Calu3 (cell line): ENCODE results near the gene CIPC. TPM values are rescaled to one million over a fixed set of nuclear protein-coding genes. Genes with fewer than 3 reads are reported as not detected.

Experiments
- Bru-seq: library from RNA; stranded (reverse); fragments of 400-500 nt; gene quantifications from one replicate; lab custom pipeline; 2021; lab: Mats Ljungman, UMichigan
- BruChase-seq, 2 experiments: library from RNA; stranded (reverse); fragments of 400-500 nt; gene quantifications; one replicate each; lab custom pipeline; 2021; lab: Mats Ljungman, UMichigan
- BruUV-seq: library from RNA; stranded (reverse); fragments of 400-500 nt; replicated peaks from 2 replicates; lab custom pipeline; 2021; lab: Mats Ljungman, UMichigan
- CTCF ChIA-PET: fragments of 300-600 bp; sonication (Branson Sonifier 250); formaldehyde crosslinking; loops from one replicate; lab custom pipeline; 2022; ENCODE audit warnings: antibody characterized with exemption; lab: Charles Lee
- DNase-seq: peaks from one replicate; pipeline ENCODE4 v3.0.0; 2022
- H3K27ac Mint-ChIP-seq: one replicate; pipeline ENCODE4 v1.8.0; 2022; ENCODE audit warnings: mixed read lengths; ENCODE audit not compliant: unreplicated experiment
- H3K27me3 Mint-ChIP-seq: one replicate; pipeline ENCODE4 v1.8.0; 2022; ENCODE audit warnings: mixed read lengths; ENCODE audit not compliant: unreplicated experiment
- H3K36me3 Mint-ChIP-seq: one replicate; pipeline ENCODE4 v1.8.0; 2022; ENCODE audit warnings: mild to moderate bottlenecking, moderate library complexity, mixed read lengths; ENCODE audit not compliant: insufficient read depth, unreplicated experiment
- H3K4me1 Mint-ChIP-seq: one replicate; pipeline ENCODE4 v1.8.0; 2022; ENCODE audit warnings: mild to moderate bottlenecking, low read depth, mixed read lengths; ENCODE audit not compliant: unreplicated experiment
- H3K4me3 Mint-ChIP-seq: one replicate; pipeline ENCODE4 v1.8.0; 2022; ENCODE audit warnings: mild to moderate bottlenecking, low read depth, moderate library complexity, mixed read lengths; ENCODE audit not compliant: unreplicated experiment
- H3K9me3 Mint-ChIP-seq: one replicate; pipeline ENCODE4 v1.8.0; 2022; ENCODE audit warnings: low read depth, mixed read lengths; ENCODE audit not compliant: unreplicated experiment
- CTCF ChIP-seq: fragments of 200-600 bp; IDR thresholded peaks from one replicate; pipeline ENCODE4 v1.8.0; 2022; ENCODE audit warnings: antibody characterized with exemption; ENCODE audit not compliant: unreplicated experiment
- intact Hi-C: fragments of 100-400 bp; cut with micrococcal nuclease; formaldehyde crosslinking; loops from one replicate; pipeline ENCODE4 v1.10.0; 2022; ENCODE audit not compliant: unreplicated experiment
- long read RNA-seq: library from polyadenylated mRNA; stranded (forward); transcript quantifications from one replicate; pipeline ENCODE4 v2.0.0, GENCODE V29; 2022
- total RNA-seq: library from RNA; stranded (reverse); gene quantifications from 2 replicates; pipeline ENCODE4 v1.2.3, GENCODE V29; 2022

Gene CIPC, protein sequence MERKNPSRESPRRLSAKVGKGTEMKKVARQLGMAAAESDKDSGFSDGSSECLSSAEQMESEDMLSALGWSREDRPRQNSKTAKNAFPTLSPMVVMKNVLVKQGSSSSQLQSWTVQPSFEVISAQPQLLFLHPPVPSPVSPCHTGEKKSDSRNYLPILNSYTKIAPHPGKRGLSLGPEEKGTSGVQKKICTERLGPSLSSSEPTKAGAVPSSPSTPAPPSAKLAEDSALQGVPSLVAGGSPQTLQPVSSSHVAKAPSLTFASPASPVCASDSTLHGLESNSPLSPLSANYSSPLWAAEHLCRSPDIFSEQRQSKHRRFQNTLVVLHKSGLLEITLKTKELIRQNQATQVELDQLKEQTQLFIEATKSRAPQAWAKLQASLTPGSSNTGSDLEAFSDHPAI
- 16.5 and 18.9 TPM in 2 replicates for total RNA-seq
- percentile 73 among the genes with signal in this experiment for Bru-seq, nascent RNA
- BruChase-seq, experiment 1, labeled RNA remaining after a 6-hour chase, result percentile 89 among the genes with signal in this experiment
- BruChase-seq, experiment 2, labeled RNA remaining after a 2-hour chase, result percentile 95 among the genes with signal in this experiment
- long read RNA-seq, full-length matches to known transcripts, result 7 of 12 reads
- long read RNA-seq, partial matches to known transcripts, result 5 of 12 reads
- long read RNA-seq, other reads (novel, unspliced or antisense), result 0 of 12 reads

DNA sequence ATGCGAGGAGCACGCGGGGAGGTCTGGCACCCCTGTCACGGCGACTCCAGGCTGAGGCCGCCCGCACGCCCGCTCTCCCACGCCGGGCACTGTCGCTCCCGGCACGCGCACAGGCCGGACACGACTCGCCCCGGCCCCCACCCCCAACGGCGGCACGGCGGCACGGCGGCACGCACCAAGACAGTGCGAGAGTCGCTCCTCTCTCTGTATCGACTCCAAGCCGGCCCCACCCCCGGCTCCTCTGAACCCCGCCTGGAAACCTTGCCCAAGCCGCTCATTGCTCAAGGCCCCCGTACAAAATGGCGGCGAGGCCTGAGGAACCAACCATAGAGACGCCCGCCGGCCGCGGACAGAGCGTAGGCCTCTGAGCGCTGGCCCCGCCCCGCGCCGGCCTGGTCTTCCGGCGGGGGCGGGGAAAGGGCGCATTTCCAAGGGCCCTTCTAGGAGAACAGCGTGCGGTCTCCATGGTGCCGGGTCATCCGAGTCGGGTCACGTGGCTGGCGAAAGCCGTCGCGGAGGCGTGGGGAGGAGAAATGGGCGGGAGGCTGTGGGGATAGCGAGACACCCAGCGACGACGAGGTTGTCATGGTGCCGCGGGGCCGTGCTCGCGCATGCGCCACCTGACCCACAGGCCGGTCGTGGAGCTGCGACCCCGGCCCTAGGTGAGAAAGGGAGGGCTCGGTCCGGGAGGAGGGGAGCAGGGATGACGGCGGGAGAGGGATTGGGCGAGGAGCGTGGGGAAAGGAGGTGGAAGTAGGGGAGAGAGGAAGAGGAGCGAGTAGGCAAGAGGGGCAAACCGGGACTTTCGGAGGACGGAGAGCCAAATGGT, at the start of gene CIPC:
Gene CIPC, plus strand, starts transcription at position 559 of the 829 bp plus-strand sequence. CDS start 7,451 bp downstream, outside the sequence.
- Mint-ChIP-seq H3K4me1 (peaks cover 45% of the 10 kb centered on the region), H3K27ac (peak within 1 kb of the TSS; percentile 94), H3K9me3 (no peaks in the 10 kb centered on the region), H3K27me3 (no peaks in the 10 kb centered on the region), H3K36me3 (peaks cover 21% of the 10 kb centered on the region), H3K4me3 (peak within 1 kb of the TSS; percentile 97)
- no TSS peak for BruUV-seq
- CTCF ChIA-PET, result interaction anchor here (0.5 to 2.3 kb wide), 9 partner anchors 26 to 285 kb away, joined by 3 to 10 read pairs (median 6); partner anchors contain the start of gene ANGEL1
- DNase-seq, result peak; percentile 98
- intact Hi-C loops, result no loop called here
- no peak for TF ChIP-seq CTCF

DNA sequence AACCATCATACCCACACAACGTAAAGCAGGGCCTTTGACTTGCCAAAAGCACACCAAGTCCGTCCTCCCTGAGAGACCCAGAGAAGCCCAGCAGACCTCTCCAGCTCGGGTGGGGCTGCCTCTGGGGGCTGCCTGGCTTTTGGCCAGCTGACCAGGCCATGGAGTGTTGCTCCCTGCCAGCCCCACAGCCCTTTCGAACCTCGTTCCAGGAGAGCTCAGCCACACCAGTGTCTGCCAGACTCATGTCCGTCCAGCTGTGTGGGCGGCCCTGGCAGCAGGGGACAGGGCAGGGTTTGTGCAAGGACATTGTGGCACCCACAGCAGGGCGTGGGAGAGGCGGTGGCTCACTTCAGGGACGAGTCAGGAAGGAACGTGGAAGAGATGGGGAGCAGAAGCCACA, 46.9 kb upstream of the CIPC start:
- TF ChIP-seq CTCF, result no peak
- Mint-ChIP-seq H3K4me3 (no peak overlapping the region), H3K36me3 (no peaks in the 10 kb centered on the region), H3K27me3 (no peaks in the 10 kb centered on the region), H3K9me3 (peaks cover 2% of the 10 kb centered on the region), H3K4me1 (peaks cover 10% of the 10 kb centered on the region), H3K27ac (no peak overlapping the region)
- CTCF ChIA-PET, result interaction anchor here (0.6 kb wide), 2 partner anchors 9 to 83 kb away, joined by 4 read pairs; no protein-coding TSS in a partner anchor
- intact Hi-C loops, result no loop called here
- DNase-seq, result no peak
- no TSS peak for BruUV-seq

DNA sequence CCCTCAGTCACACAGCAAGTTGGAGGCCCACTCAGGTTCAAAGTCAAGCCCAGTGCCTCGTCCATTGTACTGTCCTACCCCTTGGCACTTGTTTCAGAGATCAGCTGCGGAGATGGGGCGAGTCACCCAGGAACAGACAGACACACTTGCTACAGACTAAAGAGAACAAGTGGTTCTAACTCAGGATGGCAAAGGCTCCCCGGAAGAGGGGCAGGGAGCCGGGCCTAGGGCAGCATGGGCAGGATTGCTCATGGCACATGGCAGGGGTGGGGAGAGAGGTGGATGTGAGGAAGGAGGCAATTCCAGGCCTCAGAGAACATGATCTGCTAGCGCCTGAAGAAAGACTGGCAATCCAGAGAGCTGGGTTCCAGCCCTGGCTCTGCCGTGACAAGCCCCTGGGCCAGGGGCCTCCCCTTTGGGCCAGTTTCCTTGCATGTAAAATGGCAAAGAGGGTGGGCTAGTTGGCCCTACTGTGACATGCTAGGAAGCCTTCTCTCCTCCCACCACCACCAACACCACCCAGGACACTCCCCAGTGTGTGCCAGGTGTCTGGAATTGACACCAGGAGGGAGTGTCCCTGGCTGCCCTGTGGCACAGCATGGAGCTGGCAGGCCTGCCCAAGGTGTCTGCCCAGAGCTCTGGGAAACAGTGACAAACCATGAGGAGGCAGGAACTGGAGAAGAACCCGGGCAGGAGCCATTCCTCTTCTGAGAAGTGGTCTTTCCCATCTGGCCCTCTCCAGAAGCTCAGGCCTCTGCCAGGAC, 45.6 kb upstream of the CIPC start:
- H3K36me3 Mint-ChIP-seq, result no peaks in the 10 kb centered on the region
- H3K9me3 Mint-ChIP-seq, result peaks cover under 1% of the 10 kb centered on the region
- peaks cover 3% of the 10 kb centered on the region for H3K4me1 Mint-ChIP-seq
- H3K27ac Mint-ChIP-seq, result no peak overlapping the region
- intact Hi-C loops, result loop anchor here (1.0 kb wide), 1 partner anchor 139 kb away; no protein-coding TSS in a partner anchor
- BruUV-seq, result no TSS peak
- no peak overlapping the region for H3K4me3 Mint-ChIP-seq
- no peak for DNase-seq
- CTCF ChIA-PET, result interaction anchor here (0.7 to 1.0 kb wide), 2 partner anchors 91 to 139 kb away, joined by 3 to 4 read pairs; no protein-coding TSS in a partner anchor
- no peaks in the 10 kb centered on the region for H3K27me3 Mint-ChIP-seq
- no peak for TF ChIP-seq CTCF
